Esophagus squamous epithelium (tissue), 5 donors: Measurements from ENCODE around the gene ZNF622. TPM values are rescaled to one million over a fixed set of nuclear protein-coding genes. Genes with fewer than 3 reads are reported as not detected.

Experiments
- DNase-seq: peaks from one replicate; lab custom pipeline; 2025; lab: John Stamatoyannopoulos, UW
- H3K27ac ChIP-seq, 4 donors: fragments of 200-600 bp; sonication (generic); one replicate each; pipeline ENCODE4 v1.5.1; 2016 to 2019; ENCODE audit warnings: mild to moderate bottlenecking in 1 of 4
- H3K27me3 ChIP-seq, 4 donors: fragments of 200-600 bp; sonication (generic); 1 replicate in 3 of 4; 2 replicates in 1 of 4; pipeline versions ENCODE4 v1.5.1 to v1.6.0; 2017 to 2021; ENCODE audit warnings: antibody characterized with exemption in 1 of 4
- H3K36me3 ChIP-seq, 3 donors: fragments of 200-600 bp; sonication (generic); one replicate each; pipeline ENCODE4 v1.5.1; 2016 to 2019
- H3K4me1 ChIP-seq, 3 donors: fragments of 200-600 bp; sonication (generic); one replicate each; pipeline ENCODE4 v1.5.1; 2017 to 2019
- H3K4me3 ChIP-seq, 4 donors: fragments of 200-600 bp; sonication (generic); 1 replicate in 3 of 4; 2 replicates in 1 of 4; pipeline ENCODE4 v1.5.1; 2016 to 2019; ENCODE audit warnings: mild to moderate bottlenecking in 2 of 4, moderate library complexity in 1 of 4
- H3K9me3 ChIP-seq, 3 donors: fragments of 200-600 bp; sonication (generic); one replicate each; pipeline ENCODE4 v1.5.1; 2016 to 2019
- CTCF ChIP-seq, 6 experiments: fragments of 450-650 bp in 4 of 6; fragments of 200-600 bp in 2 of 6; sonication (generic) in 2 of 6; IDR thresholded peaks; one replicate each; pipeline ENCODE4 v1.5.1; 2016 to 2019; ENCODE audit warnings: antibody characterized with exemption in 6 of 6, mild to moderate bottlenecking in 4 of 6, moderate library complexity in 4 of 6
- POLR2A ChIP-seq, 4 donors: fragments of 450-650 bp; IDR thresholded peaks; one replicate each; pipeline ENCODE4 v1.6.1; 2017; ENCODE audit warnings: antibody characterized with exemption in 4 of 4, mild to moderate bottlenecking in 4 of 4, moderate library complexity in 3 of 4
- WGBS, 2 donors: methylation state at CpG; one replicate each; pipeline ENCODE4 v1.1.5; 2018; 5-methylcytosine and 5-hydroxymethylcytosine counted together
- intact Hi-C: fragments of 100-400 bp; cut with DNase I; formaldehyde crosslinking; loops from one replicate; pipeline ENCODE4 v1.15.0; 2022
- total RNA-seq, 4 donors: library from RNA; depleted of rRNA; stranded (reverse); fragments of >200 nt; gene quantifications; one replicate each; pipeline ENCODE4 v1.1.0, GENCODE V29; 2016
- donor health status: DM: yes; HTN: yes; CAD: no.

Gene ZNF622
- total RNA-seq, 4 donors from 2014 or later: 19.5 to 35.2 (median 24.8) TPM

DNA sequence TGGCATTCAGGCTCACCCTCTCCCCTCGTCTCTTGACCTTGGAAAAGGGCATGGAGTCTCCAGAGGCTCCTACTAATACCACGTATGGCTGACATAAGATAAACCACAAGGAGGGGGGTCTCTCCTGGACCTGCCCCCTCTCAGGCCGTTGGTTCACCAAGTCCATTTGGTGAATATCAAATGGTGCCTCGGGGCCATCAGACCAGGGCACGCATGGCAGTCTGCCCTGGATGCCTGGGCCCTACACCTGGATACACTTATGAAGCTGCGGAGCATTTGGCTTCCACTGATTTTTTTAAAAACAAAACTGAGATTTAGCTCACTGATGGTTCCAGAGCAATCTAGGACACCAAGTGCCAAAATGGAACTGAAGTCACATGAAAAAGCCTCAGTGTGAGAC lies 40.3 kb upstream of the ZNF622 start:
- no peaks in the 10 kb centered on the region for H3K36me3 ChIP-seq
- TF ChIP-seq POLR2A (IDR thresholded peaks at IDR 0.05) (no peak), CTCF (IDR thresholded peaks at IDR 0.05) (no peak)
- no peak overlapping the region for H3K27ac ChIP-seq
- intact Hi-C loops: no loop called here
- no peaks in the 10 kb centered on the region for H3K9me3 ChIP-seq
- H3K4me1 ChIP-seq: peaks cover 0 to 12% (median 0%) of the 10 kb centered on the region in 3 donors
- no peak for DNase-seq
- WGBS, 2 donors: 76 to 90% methylated on average over 4 to 5 of the region's 6 CpGs
- H3K27me3 ChIP-seq: no peaks in the 10 kb centered on the region
- H3K4me3 ChIP-seq: no peak overlapping the region

- no peak for TF ChIP-seq CTCF (IDR thresholded peaks at IDR 0.05)
- no peaks in the 10 kb centered on the region for H3K9me3 ChIP-seq
- DNase-seq: no peak
- H3K36me3 ChIP-seq: no peaks in the 10 kb centered on the region
- intact Hi-C loops: no loop called here
- H3K4me3 ChIP-seq: no peak overlapping the region
- WGBS, 2 donors: 80 to 88% methylated on average over 12 to 14 of the region's 17 CpGs
- H3K27me3 ChIP-seq: no peaks in the 10 kb centered on the region
- peaks cover 0 to 12% (median 0%) of the 10 kb centered on the region in 3 donors for H3K4me1 ChIP-seq
- no peak overlapping the region for H3K27ac ChIP-seq
Observed at GRCh38 chr5:16505140-16505891, 39.7 kb upstream of the ZNF622 start.

DNA sequence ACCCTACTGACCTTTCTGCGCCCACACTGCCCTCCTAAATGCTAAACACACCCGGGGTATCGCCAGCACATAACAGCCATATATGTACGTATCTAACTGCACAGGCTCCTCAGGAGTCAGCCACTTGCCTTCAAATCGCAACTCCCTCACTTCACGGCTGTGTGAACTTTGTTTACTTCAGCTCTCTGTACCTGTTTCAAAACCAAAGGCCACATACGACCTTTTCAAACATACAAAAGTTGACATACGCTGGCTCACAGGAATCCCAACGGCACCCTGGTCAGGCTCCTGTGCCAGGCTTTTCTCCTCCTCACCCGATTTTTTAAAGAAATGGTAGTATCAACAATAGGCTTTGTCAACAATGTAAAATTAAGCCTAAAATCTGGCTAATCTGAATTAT lies 39.0 kb upstream of the ZNF622 start:
- intact Hi-C loops: no loop called here
- H3K9me3 ChIP-seq: no peaks in the 10 kb centered on the region
- H3K27me3 ChIP-seq: no peaks in the 10 kb centered on the region
- H3K27ac ChIP-seq: no peak overlapping the region
- H3K4me3 ChIP-seq: no peak overlapping the region
- TF ChIP-seq POLR2A (IDR thresholded peaks at IDR 0.05): no peak
- TF ChIP-seq CTCF (IDR thresholded peaks at IDR 0.05): no peak
- no peak for DNase-seq
- WGBS, 2 donors: 81 to 87% methylated on average over 10 of the region's 10 CpGs
- H3K36me3 ChIP-seq: no peaks in the 10 kb centered on the region
- H3K4me1 ChIP-seq: peaks cover 0 to 12% (median 0%) of the 10 kb centered on the region in 3 donors

- no peak overlapping the region for H3K27ac ChIP-seq
- no peak overlapping the region for H3K4me3 ChIP-seq
- 61 to 66% methylated on average over 2 to 3 of the region's 3 CpGs for WGBS, 2 donors
- TF ChIP-seq CTCF (IDR thresholded peaks at IDR 0.05) (no peak), POLR2A (IDR thresholded peaks at IDR 0.05) (no peak)
- DNase-seq: no peak
- no peaks in the 10 kb centered on the region for H3K36me3 ChIP-seq
- no peaks in the 10 kb centered on the region for H3K4me1 ChIP-seq
- no peaks in the 10 kb centered on the region for H3K9me3 ChIP-seq
- no peaks in the 10 kb centered on the region for H3K27me3 ChIP-seq
- intact Hi-C loops: no loop called here
Observed at GRCh38 chr5:16502866-16503265, 37.3 kb upstream of the ZNF622 start.

DNA sequence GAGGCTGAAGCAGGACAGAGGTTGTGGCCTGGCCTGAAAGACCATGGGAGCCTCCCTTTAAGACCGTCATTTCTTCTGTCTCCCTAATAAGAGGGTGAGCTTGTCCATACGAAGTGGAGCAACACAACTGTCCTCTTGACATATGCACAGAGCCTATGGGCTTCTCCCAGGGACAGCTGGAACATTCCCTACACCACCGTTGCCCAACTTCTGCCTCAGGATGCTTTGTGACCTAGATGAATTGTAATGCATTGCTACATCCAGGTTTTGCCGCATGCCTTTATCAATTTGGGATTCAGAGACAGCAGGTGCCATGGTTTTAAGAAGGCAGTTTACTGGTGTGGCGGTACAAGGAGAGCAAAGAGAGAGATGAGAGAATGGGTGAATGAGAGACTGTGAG lies 34.4 kb upstream of the ZNF622 start:
- H3K36me3 ChIP-seq: no peaks in the 10 kb centered on the region
- 82 to 100% methylated on average over 3 to 5 of the region's 5 CpGs for WGBS, 2 donors
- peaks cover 0 to 15% (median 0%) of the 10 kb centered on the region in 3 donors for H3K9me3 ChIP-seq
- TF ChIP-seq CTCF (IDR thresholded peaks at IDR 0.05): no peak
- no peak for TF ChIP-seq POLR2A (IDR thresholded peaks at IDR 0.05)
- no peaks in the 10 kb centered on the region for H3K4me1 ChIP-seq
- no peaks in the 10 kb centered on the region for H3K27me3 ChIP-seq
- no peak overlapping the region for H3K27ac ChIP-seq
- intact Hi-C loops: no loop called here
- no peak for DNase-seq
- no peak overlapping the region for H3K4me3 ChIP-seq
